GM12892 (cell line): ENCODE results near the gene ACADL. TPM values are rescaled to one million over a fixed set of nuclear protein-coding genes. Genes with fewer than 3 reads are reported as not detected.

Source experiments
- DNase-seq: peaks from one replicate; pipeline ENCODE4 v3.0.0; 2011; ENCODE audit not compliant: insufficient read length
- FAIRE-seq: peaks from 2 replicates; lab custom pipeline; 2011; peaks lifted over from hg19 to GRCh38; lab: Jason Lieb, UNC
- POLR2A ChIP-seq: IDR thresholded peaks from 2 replicates; pipeline ENCODE4 v1.6.1; 2011; ENCODE audit warnings: low read depth, low read length, control low read depth
- POLR2AphosphoS5 ChIP-seq: IDR thresholded peaks from 2 replicates; pipeline ENCODE4 v1.6.1; 2011; ENCODE audit warnings: low read depth, low read length, control low read depth
- TAF1 ChIP-seq: IDR thresholded peaks from 2 replicates; pipeline ENCODE4 v1.6.1; 2011; ENCODE audit warnings: low read depth, mild to moderate bottlenecking, control low read depth, low read length, borderline replicate concordance
- polyA plus RNA-seq: library from polyadenylated mRNA; unstranded; fragments of >200 nt; gene quantifications from one replicate; pipeline ENCODE4 v1.2.1, GENCODE V29; 2012; ENCODE audit warnings: missing spikeins, inconsistent platforms; ENCODE audit not compliant: missing spikeins

Gene ACADL
- polyA plus RNA-seq: not detected

GRCh38 chr2:210224941-210225672, at the start of gene ACADL:
TSS of gene ACADL (minus strand) at chr2:210225447. CDS start at chr2:210225263, 184 bp downstream.
- no peak for TF ChIP-seq TAF1
- no peak for TF ChIP-seq POLR2AphosphoS5
- no peak for TF ChIP-seq POLR2A
- peak; percentile 13 for DNase-seq
- FAIRE-seq: no peak

GRCh38 chr2:210271300-210271699, 46.1 kb upstream of the ACADL start:
- no peak for TF ChIP-seq POLR2A
- TF ChIP-seq TAF1: no peak
- no peak for TF ChIP-seq POLR2AphosphoS5
- FAIRE-seq (no peak), DNase-seq (no peak)

- TF ChIP-seq POLR2AphosphoS5 (no peak), TAF1 (no peak), POLR2A (no peak)
- no peak for DNase-seq
- FAIRE-seq: no peak
These were observed 43.9 kb upstream of the ACADL start for GRCh38 chr2:210269148-210269547.

- DNase-seq: no peak
- FAIRE-seq: no peak
- TF ChIP-seq TAF1 (no peak), POLR2A (no peak), POLR2AphosphoS5 (no peak)
These were observed 43.0 kb upstream of the ACADL start for GRCh38 chr2:210268281-210268680.

GRCh38 chr2:210267698-210268097, 42.5 kb upstream of the ACADL start:
- DNase-seq: no peak
- no peak for FAIRE-seq
- TF ChIP-seq POLR2AphosphoS5 (no peak), TAF1 (no peak), POLR2A (no peak)

DNA sequence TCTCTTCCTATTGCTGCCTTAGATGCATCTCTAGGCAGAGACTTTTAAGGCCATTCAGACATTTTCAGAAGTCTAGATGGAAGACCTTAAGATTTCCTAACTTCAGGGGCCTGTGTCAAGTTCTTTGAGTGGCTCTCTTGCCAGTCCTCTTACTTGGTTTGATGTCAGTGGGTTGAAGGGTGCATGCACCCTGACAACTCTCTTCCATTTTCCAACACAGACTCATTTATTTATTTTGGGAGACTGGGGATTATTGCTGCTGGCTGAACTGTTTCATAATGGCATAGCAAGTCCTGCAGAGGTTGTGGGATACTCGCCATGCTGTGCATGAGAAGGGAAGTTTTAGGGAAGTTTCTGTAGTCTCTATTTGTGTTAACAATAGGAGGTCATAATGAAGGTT, 39.0 kb upstream of the ACADL start:
- DNase-seq (no peak), FAIRE-seq (no peak)
- TF ChIP-seq POLR2AphosphoS5 (no peak), TAF1 (no peak), POLR2A (no peak)

DNA sequence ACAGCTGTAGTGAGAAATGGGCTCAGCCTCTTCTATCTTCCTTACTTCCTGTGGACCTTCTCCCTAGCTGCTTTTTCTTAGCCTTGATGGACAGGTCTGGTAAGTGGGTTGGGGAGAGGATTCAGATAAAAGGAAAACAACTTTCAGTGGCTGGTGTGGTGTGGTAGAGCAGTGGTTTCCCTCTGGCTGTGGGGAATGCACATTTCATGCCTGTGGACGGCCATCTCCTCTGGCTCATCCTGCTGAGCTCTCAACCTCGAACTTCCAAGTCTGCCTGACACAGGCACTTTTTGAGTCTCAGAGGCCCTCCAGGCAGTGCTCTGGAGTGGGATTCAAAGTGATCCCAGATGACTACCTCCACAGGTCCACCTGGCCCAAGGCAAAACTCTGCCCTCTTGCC, 38.6 kb upstream of the ACADL start:
- no peak for DNase-seq
- TF ChIP-seq POLR2A (no peak), TAF1 (no peak), POLR2AphosphoS5 (no peak)
- FAIRE-seq: no peak

GRCh38 chr2:210262036-210262435, 36.8 kb upstream of the ACADL start:
- DNase-seq (no peak), FAIRE-seq (no peak)
- TF ChIP-seq POLR2A: no peak
- TF ChIP-seq POLR2AphosphoS5: no peak
- TF ChIP-seq TAF1: no peak

GRCh38 chr2:210259687-210260086, 34.4 kb upstream of the ACADL start:
- FAIRE-seq: no peak
- TF ChIP-seq TAF1 (no peak), POLR2A (no peak), POLR2AphosphoS5 (no peak)

GRCh38 chr2:210252699-210253606, 27.7 kb upstream of the ACADL start:
- FAIRE-seq (no peak), DNase-seq (no peak)
- TF ChIP-seq POLR2AphosphoS5: no peak
- no peak for TF ChIP-seq POLR2A
- no peak for TF ChIP-seq TAF1

More at GRCh38 chr2:210259687-210260086, 34.4 kb upstream of the ACADL start:
- no peak for DNase-seq

- no peak for FAIRE-seq
- DNase-seq: no peak
- no peak for TF ChIP-seq POLR2AphosphoS5
- no peak for TF ChIP-seq POLR2A
- no peak for TF ChIP-seq TAF1
These were observed 25.4 kb upstream of the ACADL start for GRCh38 chr2:210250622-210251021.

DNA sequence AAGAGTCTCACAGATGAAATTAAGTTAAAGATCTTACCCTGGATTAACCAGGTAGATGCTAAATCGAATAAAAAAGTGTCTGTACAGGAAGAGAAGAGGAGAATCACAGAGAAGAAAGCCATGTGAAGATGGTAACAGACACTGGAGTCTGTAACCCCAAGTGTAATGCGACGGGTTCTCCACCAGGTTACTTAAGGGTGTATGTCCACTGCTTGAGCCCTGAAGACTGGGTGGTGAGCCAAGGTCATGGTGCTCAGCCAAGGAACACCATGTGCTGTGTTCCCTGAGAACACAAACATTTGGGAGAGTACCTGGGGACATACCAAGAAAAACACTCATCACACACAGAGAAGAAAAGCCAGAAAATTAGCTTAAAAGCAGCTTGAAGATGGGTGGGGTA, 8.2 kb upstream of the ACADL start:
- FAIRE-seq: no peak
- no peak for TF ChIP-seq POLR2A
- no peak for TF ChIP-seq TAF1
- TF ChIP-seq POLR2AphosphoS5: no peak

More for the DNA sequence above, 8.2 kb upstream of the ACADL start:
- DNase-seq: no peak
